C1 segment of cervical spinal cord (tissue), 14 donors: ENCODE data around the gene FARP2.

Source experiments
- DNase-seq, 14 donors: peaks; one replicate each; lab custom pipeline; 2025; lab: John Stamatoyannopoulos, UW

The FARP2 gene

GRCh38 chr2:241454837-241455485 lies 98.9 kb downstream of the FARP2 start:
- DNase-seq: no peak

GRCh38 chr2:241456546-241456945 lies 100.5 kb downstream of the FARP2 start:
- DNase-seq: no peak

- DNase-seq: no peak
Measured at GRCh38 chr2:241458687-241459086, 102.6 kb downstream of the FARP2 start.

GRCh38 chr2:241459520-241459919 lies 103.4 kb downstream of the FARP2 start:
- no peak for DNase-seq

GRCh38 chr2:241460631-241461030 lies 104.5 kb downstream of the FARP2 start:
- DNase-seq: peak in 1 of 14 donors; percentile 11

- no peak for DNase-seq
Measured at GRCh38 chr2:241461693-241462677, 105.9 kb downstream of the FARP2 start.

GRCh38 chr2:241463276-241464135 lies 107.4 kb downstream of the FARP2 start:
- no peak for DNase-seq

- DNase-seq: no peak
Measured at GRCh38 chr2:241465543-241465942, 109.5 kb downstream of the FARP2 start.

GRCh38 chr2:241466230-241466629 lies 110.1 kb downstream of the FARP2 start:
- no peak for DNase-seq

GRCh38 chr2:241467777-241468475 lies 111.8 kb downstream of the FARP2 start:
- no peak for DNase-seq

GRCh38 chr2:241468476-241468781 lies 112.3 kb downstream of the FARP2 start:
- DNase-seq: no peak

- DNase-seq: no peak
Measured at GRCh38 chr2:241469746-241470145, 113.7 kb downstream of the FARP2 start.

GRCh38 chr2:241473399-241473798 lies 117.3 kb downstream of the FARP2 start:
- no peak for DNase-seq

- DNase-seq: no peak
Measured at GRCh38 chr2:241475267-241475666, 119.2 kb downstream of the FARP2 start.

- no peak for DNase-seq
Measured at GRCh38 chr2:241478166-241478565, 122.1 kb downstream of the FARP2 start.

- DNase-seq: peak in 1 of 14 donors; percentile 7
Measured at GRCh38 chr2:241479026-241479898, 123.2 kb downstream of the FARP2 start.

GRCh38 chr2:241481687-241482086 lies 125.6 kb downstream of the FARP2 start:
- DNase-seq: no peak

- DNase-seq: peak in 1 of 14 donors; percentile 66
Measured at GRCh38 chr2:241482126-241482955, 126.3 kb downstream of the FARP2 start.

GRCh38 chr2:241483305-241483704 lies 127.2 kb downstream of the FARP2 start:
- no peak for DNase-seq
